ENCODE measurements around the gene PTPDC1.

The PTPDC1 gene

DNA sequence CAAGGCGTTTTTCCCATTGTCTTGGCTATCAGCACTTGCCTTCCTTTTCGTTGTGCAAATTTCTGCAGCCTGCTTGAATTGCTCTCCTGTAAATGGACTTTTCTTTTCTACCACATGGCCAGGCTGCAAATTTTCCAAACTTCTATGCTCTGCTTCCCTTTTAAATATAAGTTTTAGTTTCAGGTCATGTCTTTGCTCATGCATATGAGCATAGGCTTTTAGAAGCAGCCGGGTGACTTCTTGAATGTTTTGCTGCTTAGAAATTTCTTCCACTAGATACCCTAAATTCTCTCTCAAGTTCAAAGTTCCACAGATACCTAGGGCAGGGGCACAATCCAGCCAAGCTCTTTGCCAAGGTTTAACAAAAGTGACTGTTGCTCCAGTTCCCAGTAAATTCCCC lies 22.4 kb upstream of the PTPDC1 start:
- H3K4me3 ChIP-seq (ENCODE audit: low read length), result no peak overlapping the region
- no peak overlapping the region for H2AFZ ChIP-seq (ENCODE audit: low read depth, low read length)
- no peak overlapping the region for H3K4me2 ChIP-seq (ENCODE audit: low read length)
- no peak overlapping the region for H3K27ac ChIP-seq (ENCODE audit: low read length)
- H3K36me3 ChIP-seq (replicated peaks; ENCODE audit: low read depth, low read length), result no peaks in the 10 kb centered on the region
- H3K9ac ChIP-seq (ENCODE audit: low read length), result no peak overlapping the region
- no peaks in the 10 kb centered on the region for H3K27me3 ChIP-seq (ENCODE audit: low read depth, low read length)
- no peaks in the 10 kb centered on the region for H3K79me2 ChIP-seq (ENCODE audit: low read length)
- H3K9me3 ChIP-seq (ENCODE audit: insufficient read depth, low read length), result no peaks in the 10 kb centered on the region
- no peak for TF ChIP-seq EZH2phosphoT487 (IDR thresholded peaks at IDR 0.05; ENCODE audit: low read depth)
- TF ChIP-seq, protein P1, sequence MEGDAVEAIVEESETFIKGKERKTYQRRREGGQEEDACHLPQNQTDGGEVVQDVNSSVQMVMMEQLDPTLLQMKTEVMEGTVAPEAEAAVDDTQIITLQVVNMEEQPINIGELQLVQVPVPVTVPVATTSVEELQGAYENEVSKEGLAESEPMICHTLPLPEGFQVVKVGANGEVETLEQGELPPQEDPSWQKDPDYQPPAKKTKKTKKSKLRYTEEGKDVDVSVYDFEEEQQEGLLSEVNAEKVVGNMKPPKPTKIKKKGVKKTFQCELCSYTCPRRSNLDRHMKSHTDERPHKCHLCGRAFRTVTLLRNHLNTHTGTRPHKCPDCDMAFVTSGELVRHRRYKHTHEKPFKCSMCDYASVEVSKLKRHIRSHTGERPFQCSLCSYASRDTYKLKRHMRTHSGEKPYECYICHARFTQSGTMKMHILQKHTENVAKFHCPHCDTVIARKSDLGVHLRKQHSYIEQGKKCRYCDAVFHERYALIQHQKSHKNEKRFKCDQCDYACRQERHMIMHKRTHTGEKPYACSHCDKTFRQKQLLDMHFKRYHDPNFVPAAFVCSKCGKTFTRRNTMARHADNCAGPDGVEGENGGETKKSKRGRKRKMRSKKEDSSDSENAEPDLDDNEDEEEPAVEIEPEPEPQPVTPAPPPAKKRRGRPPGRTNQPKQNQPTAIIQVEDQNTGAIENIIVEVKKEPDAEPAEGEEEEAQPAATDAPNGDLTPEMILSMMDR (IDR thresholded peaks at IDR 0.05; ENCODE audit: low read depth, low read length), result no peak
- 0 out of 2 replicates have a peak, but pooled peaks cover 2% of the 10 kb centered on the region for H3K4me1 ChIP-seq (ENCODE audit: low read length)
- H4K20me1 ChIP-seq (ENCODE audit: insufficient read depth, low read length), result no peaks in the 10 kb centered on the region

DNA sequence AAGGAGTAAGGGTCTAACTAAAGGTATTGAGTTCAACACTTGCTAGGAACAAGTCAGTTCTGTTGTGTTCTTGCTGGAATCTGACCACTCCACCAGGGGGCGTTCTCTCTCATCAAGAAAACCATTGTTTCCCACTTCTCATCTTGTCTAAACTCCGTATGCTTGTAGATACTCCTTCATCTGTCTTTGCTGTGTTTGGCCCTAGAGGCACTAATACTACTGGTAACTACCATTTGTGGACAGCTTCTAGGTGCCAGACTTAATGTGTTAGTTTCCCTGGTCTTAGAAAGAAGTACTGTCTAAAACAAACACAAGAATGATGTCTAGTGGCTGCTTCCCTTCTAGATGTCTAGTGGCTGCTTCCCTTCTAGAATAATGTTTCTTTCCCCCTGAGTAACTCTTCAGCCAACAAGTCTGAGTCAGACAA lies 18.7 kb upstream of the PTPDC1 start:
- no peaks in the 10 kb centered on the region for H3K27me3 ChIP-seq (ENCODE audit: low read depth, low read length)
- H2AFZ ChIP-seq (ENCODE audit: low read depth, low read length), result no peak overlapping the region
- H3K9ac ChIP-seq (ENCODE audit: low read length), result no peak overlapping the region
- TF ChIP-seq, protein P1 (IDR thresholded peaks at IDR 0.05; ENCODE audit: low read depth, low read length), result peak; percentile 90
- TF ChIP-seq EZH2phosphoT487 (IDR thresholded peaks at IDR 0.05; ENCODE audit: low read depth), result no peak
- H3K27ac ChIP-seq (ENCODE audit: low read length), result no peak overlapping the region
- 0 out of 2 replicates have a peak, but pooled peaks cover 2% of the 10 kb centered on the region for H3K4me1 ChIP-seq (ENCODE audit: low read length)
- peaks cover 1% of the 10 kb centered on the region for H3K36me3 ChIP-seq (replicated peaks; ENCODE audit: low read depth, low read length)
- no peak overlapping the region for H3K4me2 ChIP-seq (ENCODE audit: low read length)
- H4K20me1 ChIP-seq (ENCODE audit: insufficient read depth, low read length), result no peaks in the 10 kb centered on the region
- H3K4me3 ChIP-seq (ENCODE audit: low read length), result no peak overlapping the region
- no peaks in the 10 kb centered on the region for H3K9me3 ChIP-seq (ENCODE audit: insufficient read depth, low read length)
- H3K79me2 ChIP-seq (ENCODE audit: low read length), result no peaks in the 10 kb centered on the region

DNA sequence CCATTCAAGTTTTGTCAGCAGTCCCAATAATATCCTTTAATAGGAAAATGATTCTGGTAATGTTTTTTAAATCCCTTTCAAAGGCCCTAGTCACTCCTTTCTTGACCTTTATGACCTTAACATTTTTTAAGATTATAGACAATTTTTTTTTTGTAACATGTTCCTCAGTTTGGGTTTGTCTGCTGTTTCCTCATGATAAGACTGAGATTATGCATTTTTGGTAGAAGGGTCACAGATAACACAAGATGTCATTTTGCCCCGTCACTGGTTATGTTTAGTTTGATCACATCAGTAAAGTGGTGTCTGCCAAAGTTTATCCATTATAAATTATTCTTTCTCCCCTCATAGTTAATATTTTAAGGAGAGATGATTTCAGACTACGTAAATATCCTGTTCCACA lies 16.0 kb upstream of the PTPDC1 start:
- Histone ChIP-seq H3K4me1 (ENCODE audit: low read length) (0 out of 2 replicates have a peak, but pooled peaks cover 2% of the 10 kb centered on the region), H3K27me3 (ENCODE audit: low read depth, low read length) (no peaks in the 10 kb centered on the region), H3K9ac (ENCODE audit: low read length) (no peak overlapping the region), H4K20me1 (ENCODE audit: insufficient read depth, low read length) (no peaks in the 10 kb centered on the region), H3K27ac (ENCODE audit: low read length) (no peak overlapping the region), H3K4me2 (ENCODE audit: low read length) (no peak overlapping the region), H3K79me2 (ENCODE audit: low read length) (no peaks in the 10 kb centered on the region), H3K9me3 (ENCODE audit: insufficient read depth, low read length) (no peaks in the 10 kb centered on the region), H3K36me3 (replicated peaks; ENCODE audit: low read depth, low read length) (peaks cover 13% of the 10 kb centered on the region), H2AFZ (ENCODE audit: low read depth, low read length) (no peak overlapping the region), H3K4me3 (ENCODE audit: low read length) (no peak overlapping the region)
- no peak for TF ChIP-seq EZH2phosphoT487 (IDR thresholded peaks at IDR 0.05; ENCODE audit: low read depth)
- TF ChIP-seq, protein P1 (IDR thresholded peaks at IDR 0.05; ENCODE audit: low read depth, low read length), result no peak

DNA sequence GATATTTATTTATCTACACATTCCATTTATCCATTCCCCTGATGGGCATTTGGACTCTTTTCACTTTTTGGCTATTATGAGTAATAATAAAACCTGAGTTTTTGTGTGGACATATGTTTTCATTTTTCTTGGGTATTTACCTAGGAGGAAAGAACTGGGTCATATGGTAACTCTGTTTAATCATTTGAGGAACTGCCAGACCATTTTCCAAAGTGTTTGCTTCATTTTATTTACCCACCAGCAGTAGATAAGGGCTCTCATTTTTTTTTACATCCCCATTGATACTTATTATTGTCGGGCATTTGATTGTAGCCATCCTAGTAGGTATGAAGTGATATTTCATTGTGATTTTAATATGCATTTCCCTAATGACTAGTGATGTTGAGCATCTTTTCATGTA lies 7.7 kb upstream of the PTPDC1 start:
- Histone ChIP-seq H3K79me2 (ENCODE audit: low read length) (no peaks in the 10 kb centered on the region), H2AFZ (ENCODE audit: low read depth, low read length) (no peak overlapping the region), H3K9me3 (ENCODE audit: insufficient read depth, low read length) (no peaks in the 10 kb centered on the region), H3K4me2 (ENCODE audit: low read length) (no peak overlapping the region), H3K36me3 (replicated peaks; ENCODE audit: low read depth, low read length) (peaks cover 3% of the 10 kb centered on the region), H3K27ac (ENCODE audit: low read length) (no peak overlapping the region), H3K4me3 (ENCODE audit: low read length) (no peak overlapping the region), H4K20me1 (ENCODE audit: insufficient read depth, low read length) (no peaks in the 10 kb centered on the region), H3K27me3 (ENCODE audit: low read depth, low read length) (no peaks in the 10 kb centered on the region), H3K4me1 (ENCODE audit: low read length) (no peaks in the 10 kb centered on the region), H3K9ac (ENCODE audit: low read length) (no peak overlapping the region)
- TF ChIP-seq EZH2phosphoT487 (IDR thresholded peaks at IDR 0.05; ENCODE audit: low read depth), result no peak
- TF ChIP-seq, protein P1 (IDR thresholded peaks at IDR 0.05; ENCODE audit: low read depth, low read length), result no peak

Data from OCI-LY3 (cell line).